ENCODE measurements around the gene RCSD1.
A peak's percentile ranks its signal among the peaks of the same experiment; 100 is the strongest.

The RCSD1 gene

GRCh38 chr1:167667536-167667935 is 37.5 kb downstream of the RCSD1 start:
- Mint-ChIP-seq H3K4me1 (peaks cover 95% of the 10 kb centered on the region), H3K4me3 (no peak overlapping the region), H3K9me3 (no peaks in the 10 kb centered on the region), H3K27me3 (no peaks in the 10 kb centered on the region), H3K27ac (ENCODE audit: low read depth) (peak overlapping the region; percentile 38), H3K36me3 (ENCODE audit: insufficient read depth) (peaks cover 37% of the 10 kb centered on the region)
- DNase-seq (ENCODE audit: low spot score in 2 of 2) (no peak), ATAC-seq (replicated peaks; ENCODE audit: extremely low read depth, poor library complexity, severe bottlenecking) (no peak)

- H3K36me3 Mint-ChIP-seq (ENCODE audit: insufficient read depth): peaks cover 42% of the 10 kb centered on the region
- ATAC-seq (replicated peaks; ENCODE audit: extremely low read depth, poor library complexity, severe bottlenecking): no peak
- DNase-seq (ENCODE audit: low spot score in 2 of 2): no peak
- no peak overlapping the region for H3K4me3 Mint-ChIP-seq
- H3K27me3 Mint-ChIP-seq: no peaks in the 10 kb centered on the region
- peak overlapping the region; percentile 70 for H3K27ac Mint-ChIP-seq (ENCODE audit: low read depth)
- peaks cover 95% of the 10 kb centered on the region for H3K4me1 Mint-ChIP-seq
- H3K9me3 Mint-ChIP-seq: no peaks in the 10 kb centered on the region
Measured at GRCh38 chr1:167668108-167668507, 38.1 kb downstream of the RCSD1 start.

DNA sequence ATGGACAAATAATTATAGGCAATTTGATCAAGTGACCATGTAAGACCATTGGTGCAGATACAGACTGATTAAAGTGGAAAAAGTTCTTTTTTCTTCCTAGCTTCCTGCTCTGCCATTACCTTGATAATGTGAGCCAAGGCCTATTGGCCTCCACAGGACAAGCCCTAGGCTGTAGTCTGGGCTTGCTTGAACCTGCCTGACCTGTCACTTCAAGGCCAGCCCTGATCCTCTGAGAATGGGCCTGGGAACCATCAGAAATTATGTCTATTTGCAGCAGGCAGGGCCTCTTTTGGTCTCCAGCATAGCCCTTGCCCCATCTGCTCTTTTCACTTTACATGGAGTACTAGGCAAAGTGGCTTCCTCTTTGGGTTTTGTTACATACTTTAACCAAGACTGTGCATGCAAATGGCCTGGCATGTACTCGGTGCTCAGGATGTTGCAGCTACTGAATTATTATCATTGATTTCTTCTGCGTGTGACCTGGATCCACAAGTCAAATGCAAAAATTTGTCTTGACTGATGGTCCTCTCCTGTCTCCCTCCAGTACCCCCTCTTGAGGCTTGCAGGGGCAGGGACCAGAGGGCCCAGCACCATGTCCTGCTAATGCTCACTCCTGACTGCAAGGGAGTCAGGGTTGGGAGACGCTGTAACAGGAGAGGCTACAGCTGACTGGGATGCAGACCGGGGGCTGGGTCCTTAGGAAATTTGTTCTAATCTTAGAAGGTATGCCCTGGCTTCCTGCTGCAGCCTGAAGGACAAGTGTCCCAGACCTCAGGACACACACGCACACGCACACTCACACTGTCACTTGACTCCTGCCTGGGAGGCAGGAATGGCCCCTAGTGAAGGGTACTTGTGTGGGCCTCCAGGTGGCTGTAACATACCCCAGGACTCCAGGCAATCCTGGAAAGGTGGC is 39.4 kb downstream of the RCSD1 start:
- ATAC-seq (replicated peaks; ENCODE audit: extremely low read depth, poor library complexity, severe bottlenecking) (no peak), DNase-seq (ENCODE audit: low spot score in 2 of 2) (no peak)
- H3K4me3 Mint-ChIP-seq: no peak overlapping the region
- H3K4me1 Mint-ChIP-seq: peaks cover 95% of the 10 kb centered on the region
- H3K27me3 Mint-ChIP-seq: no peaks in the 10 kb centered on the region
- peaks cover 38% of the 10 kb centered on the region for H3K36me3 Mint-ChIP-seq (ENCODE audit: insufficient read depth)
- peak overlapping the region; percentile 73 for H3K27ac Mint-ChIP-seq (ENCODE audit: low read depth)
- H3K9me3 Mint-ChIP-seq: no peaks in the 10 kb centered on the region

DNA sequence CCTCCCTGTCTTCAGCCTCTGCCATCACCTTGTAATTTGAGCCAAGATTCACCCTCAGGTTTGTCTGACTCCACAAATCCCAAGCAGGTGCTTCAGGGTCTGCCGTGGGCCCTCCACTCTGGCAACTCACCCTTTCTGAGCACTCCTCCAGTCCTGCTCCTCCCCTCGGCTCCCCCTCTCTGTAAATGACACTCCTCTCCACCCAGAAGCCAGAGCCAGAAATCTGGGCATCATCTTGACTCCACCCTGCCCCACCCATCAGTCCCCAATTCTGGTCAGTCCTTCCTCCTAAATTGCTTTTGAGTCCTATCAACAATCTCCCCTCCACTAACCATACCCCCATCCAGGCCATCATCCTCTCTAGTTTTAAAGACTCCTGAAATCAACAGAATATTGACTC is 40.5 kb downstream of the RCSD1 start:
- no peaks in the 10 kb centered on the region for H3K27me3 Mint-ChIP-seq
- no peak for DNase-seq (ENCODE audit: low spot score in 2 of 2)
- H3K9me3 Mint-ChIP-seq: no peaks in the 10 kb centered on the region
- H3K36me3 Mint-ChIP-seq (ENCODE audit: insufficient read depth): peaks cover 34% of the 10 kb centered on the region
- no peak overlapping the region for H3K4me3 Mint-ChIP-seq
- H3K4me1 Mint-ChIP-seq: peaks cover 88% of the 10 kb centered on the region
- peak overlapping the region; percentile 73 for H3K27ac Mint-ChIP-seq (ENCODE audit: low read depth)
- ATAC-seq (replicated peaks; ENCODE audit: extremely low read depth, poor library complexity, severe bottlenecking): no peak

- no peaks in the 10 kb centered on the region for H3K9me3 Mint-ChIP-seq
- peak overlapping the region; percentile 73 for H3K27ac Mint-ChIP-seq (ENCODE audit: low read depth)
- H3K4me3 Mint-ChIP-seq: no peak overlapping the region
- ATAC-seq (replicated peaks; ENCODE audit: extremely low read depth, poor library complexity, severe bottlenecking) (no peak), DNase-seq (ENCODE audit: low spot score in 2 of 2) (no peak)
- peaks cover 34% of the 10 kb centered on the region for H3K36me3 Mint-ChIP-seq (ENCODE audit: insufficient read depth)
- no peaks in the 10 kb centered on the region for H3K27me3 Mint-ChIP-seq
- H3K4me1 Mint-ChIP-seq: peaks cover 74% of the 10 kb centered on the region
Measured at GRCh38 chr1:167671727-167672511, 41.9 kb downstream of the RCSD1 start.

GRCh38 chr1:167672831-167673230 is 42.8 kb downstream of the RCSD1 start:
- H3K4me3 Mint-ChIP-seq: no peak overlapping the region
- no peaks in the 10 kb centered on the region for H3K27me3 Mint-ChIP-seq
- H3K27ac Mint-ChIP-seq (ENCODE audit: low read depth): peak overlapping the region; percentile 73
- no peaks in the 10 kb centered on the region for H3K9me3 Mint-ChIP-seq
- DNase-seq (ENCODE audit: low spot score in 2 of 2): no peak
- ATAC-seq (replicated peaks; ENCODE audit: extremely low read depth, poor library complexity, severe bottlenecking): no peak
- H3K4me1 Mint-ChIP-seq: peaks cover 65% of the 10 kb centered on the region
- peaks cover 33% of the 10 kb centered on the region for H3K36me3 Mint-ChIP-seq (ENCODE audit: insufficient read depth)

DNA sequence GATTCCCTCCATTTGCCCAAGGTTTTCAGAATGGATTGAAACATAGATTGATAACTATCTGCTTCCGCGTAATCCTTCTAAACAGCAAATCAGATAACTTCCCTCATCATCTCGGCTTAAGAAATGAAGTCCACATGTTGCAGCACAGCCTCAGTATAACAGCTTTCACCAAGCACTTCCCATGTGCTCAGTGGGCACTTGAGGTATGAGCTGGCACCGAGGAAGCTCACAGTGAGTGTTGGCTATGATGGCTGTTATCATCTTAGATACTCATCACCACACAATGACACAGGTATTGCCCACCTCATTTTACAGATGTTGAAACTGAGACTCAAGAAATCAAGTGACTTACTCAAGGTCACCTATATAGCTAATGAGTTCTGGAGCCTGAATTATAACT is 43.2 kb downstream of the RCSD1 start:
- Mint-ChIP-seq H3K27me3 (no peaks in the 10 kb centered on the region), H3K4me3 (no peak overlapping the region), H3K36me3 (ENCODE audit: insufficient read depth) (peaks cover 33% of the 10 kb centered on the region), H3K4me1 (peaks cover 61% of the 10 kb centered on the region), H3K9me3 (no peaks in the 10 kb centered on the region), H3K27ac (ENCODE audit: low read depth) (peak overlapping the region; percentile 73)
- no peak for DNase-seq (ENCODE audit: low spot score in 2 of 2)
- no peak for ATAC-seq (replicated peaks; ENCODE audit: extremely low read depth, poor library complexity, severe bottlenecking)

GRCh38 chr1:167674156-167674555 is 44.1 kb downstream of the RCSD1 start:
- peak overlapping the region; percentile 35 for H3K27ac Mint-ChIP-seq (ENCODE audit: low read depth)
- no peak overlapping the region for H3K4me3 Mint-ChIP-seq
- H3K27me3 Mint-ChIP-seq: no peaks in the 10 kb centered on the region
- peaks cover 52% of the 10 kb centered on the region for H3K4me1 Mint-ChIP-seq
- DNase-seq (ENCODE audit: low spot score in 2 of 2): no peak
- H3K9me3 Mint-ChIP-seq: no peaks in the 10 kb centered on the region
- peaks cover 33% of the 10 kb centered on the region for H3K36me3 Mint-ChIP-seq (ENCODE audit: insufficient read depth)
- no peak for ATAC-seq (replicated peaks; ENCODE audit: extremely low read depth, poor library complexity, severe bottlenecking)

DNA sequence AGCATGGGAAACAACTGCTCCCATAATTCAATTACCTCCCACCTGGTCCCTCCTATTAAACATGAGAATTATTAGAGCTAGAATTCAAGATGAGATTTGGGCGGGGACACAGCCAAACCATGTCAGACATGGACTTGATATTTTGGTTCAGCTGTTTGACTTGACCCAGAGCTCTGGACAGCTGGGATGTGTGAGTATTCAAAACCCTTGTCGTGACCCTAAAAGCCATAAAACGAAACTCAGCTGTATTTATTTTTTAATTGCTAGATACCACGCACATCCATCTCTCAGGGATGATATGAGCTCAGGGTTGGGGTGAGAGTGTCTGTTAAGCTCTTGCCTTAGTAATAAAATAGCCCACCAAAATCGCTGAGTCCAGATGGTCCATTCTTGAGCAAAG is 45.4 kb downstream of the RCSD1 start:
- Mint-ChIP-seq H3K27ac (ENCODE audit: low read depth) (peak overlapping the region; percentile 35), H3K4me1 (peaks cover 41% of the 10 kb centered on the region), H3K27me3 (no peaks in the 10 kb centered on the region), H3K9me3 (no peaks in the 10 kb centered on the region), H3K36me3 (ENCODE audit: insufficient read depth) (peaks cover 27% of the 10 kb centered on the region), H3K4me3 (no peak overlapping the region)
- DNase-seq (ENCODE audit: low spot score in 2 of 2) (no peak), ATAC-seq (replicated peaks; ENCODE audit: extremely low read depth, poor library complexity, severe bottlenecking) (no peak)

- peaks cover 32% of the 10 kb centered on the region for H3K4me1 Mint-ChIP-seq
- ATAC-seq (replicated peaks; ENCODE audit: extremely low read depth, poor library complexity, severe bottlenecking) (no peak), DNase-seq (ENCODE audit: low spot score in 2 of 2) (no peak)
- no peaks in the 10 kb centered on the region for H3K27me3 Mint-ChIP-seq
- no peaks in the 10 kb centered on the region for H3K9me3 Mint-ChIP-seq
- peak overlapping the region; percentile 72 for H3K27ac Mint-ChIP-seq (ENCODE audit: low read depth)
- H3K4me3 Mint-ChIP-seq: no peak overlapping the region
- H3K36me3 Mint-ChIP-seq (ENCODE audit: insufficient read depth): peaks cover 25% of the 10 kb centered on the region
Measured at GRCh38 chr1:167676205-167676915, 46.3 kb downstream of the RCSD1 start.

GRCh38 chr1:167676916-167677848 is 47.1 kb downstream of the RCSD1 start:
- Mint-ChIP-seq H3K9me3 (no peaks in the 10 kb centered on the region), H3K4me1 (peaks cover 24% of the 10 kb centered on the region)
- ATAC-seq (replicated peaks; ENCODE audit: extremely low read depth, poor library complexity, severe bottlenecking): no peak

More at GRCh38 chr1:167676916-167677848, 47.1 kb downstream of the RCSD1 start:
- Mint-ChIP-seq H3K27me3 (no peaks in the 10 kb centered on the region), H3K4me3 (no peak overlapping the region), H3K27ac (ENCODE audit: low read depth) (peak overlapping the region; percentile 72), H3K36me3 (ENCODE audit: insufficient read depth) (peaks cover 20% of the 10 kb centered on the region)
- DNase-seq (ENCODE audit: low spot score in 2 of 2): no peak

Measured in central memory CD8-positive, alpha-beta T cell (primary cell).